Measurements from ENCODE around the gene ATXN10. TPM values are rescaled to one million over a fixed set of nuclear protein-coding genes. Genes with fewer than 3 reads are reported as not detected.
A peak's percentile ranks its signal among the peaks of the same experiment; 100 is the strongest.

ATXN10 gene
- total and polyA plus RNA-seq, 2 of the 13 experiments (the other 11 are each of a cell fraction or from before 2014, with no cell fraction given), result 60.1 to 194 TPM

DNA sequence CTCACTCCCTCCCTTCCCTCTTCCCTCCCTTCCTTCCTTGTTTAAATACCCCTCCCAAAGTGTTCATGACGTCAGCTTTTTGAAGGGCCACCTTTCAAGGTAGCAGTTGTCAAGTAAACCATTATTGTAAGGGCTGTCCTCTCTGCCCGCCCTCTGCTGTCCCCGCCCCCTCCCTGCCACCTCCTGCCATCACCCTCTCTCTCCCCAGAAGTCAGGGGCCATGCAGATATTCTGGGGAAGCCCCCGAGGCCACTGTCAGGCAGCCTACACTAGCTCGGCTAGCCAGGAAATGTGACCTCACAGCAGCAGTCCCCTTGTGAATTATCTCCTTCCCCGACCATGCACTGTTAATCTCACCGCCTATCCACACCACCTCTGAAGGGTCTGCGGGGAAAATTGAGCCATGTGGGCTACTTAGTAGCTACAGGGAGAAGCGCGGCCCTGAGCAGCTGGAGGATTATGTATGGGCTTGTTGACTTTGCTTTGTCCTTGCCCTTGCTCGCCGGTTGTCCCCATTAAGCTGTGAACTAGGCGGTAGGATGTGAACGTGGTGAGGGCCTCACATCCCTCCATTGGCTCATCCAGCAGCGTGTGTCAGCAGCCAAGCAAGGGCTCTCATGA is 42.1 kb upstream of the ATXN10 start (continued):
- TF ChIP-seq ZNF652 (CRISPR knock-in tag; IDR thresholded peaks at IDR 0.05; ENCODE audit: borderline replicate concordance, low read depth) (no peak), POGZ (CRISPR knock-in tag; IDR thresholded peaks at IDR 0.05) (no peak), ZNF274 (CRISPR knock-in tag; IDR thresholded peaks at IDR 0.05) (no peak), SNAI1 (CRISPR knock-in tag; IDR thresholded peaks at IDR 0.05; ENCODE audit: borderline replicate concordance) (no peak), SATB2 (CRISPR knock-in tag; IDR thresholded peaks at IDR 0.05) (no peak), CHD2 (IDR thresholded peaks at IDR 0.05; ENCODE audit: low read depth, low read length) (no peak), HNF4A (CRISPR knock-in tag; IDR thresholded peaks at IDR 0.05) (peak; percentile 62; the same call in 1 of the 2 replicates), ZFP1 (CRISPR knock-in tag; IDR thresholded peaks at IDR 0.05) (no peak), MTA1 (CRISPR knock-in tag; IDR thresholded peaks at IDR 0.05; ENCODE audit: borderline replicate concordance) (peak; percentile 65; the same call in 1 of the 2 replicates), PCBP2 (optimal IDR thresholded peaks at IDR 0.05; ENCODE audit: low read depth, low read length, poor library complexity, severe bottlenecking) (no peak), AGO2 (optimal IDR thresholded peaks at IDR 0.05; ENCODE audit: low read depth, low read length) (no peak)
- TF ChIP-seq, protein P1, sequence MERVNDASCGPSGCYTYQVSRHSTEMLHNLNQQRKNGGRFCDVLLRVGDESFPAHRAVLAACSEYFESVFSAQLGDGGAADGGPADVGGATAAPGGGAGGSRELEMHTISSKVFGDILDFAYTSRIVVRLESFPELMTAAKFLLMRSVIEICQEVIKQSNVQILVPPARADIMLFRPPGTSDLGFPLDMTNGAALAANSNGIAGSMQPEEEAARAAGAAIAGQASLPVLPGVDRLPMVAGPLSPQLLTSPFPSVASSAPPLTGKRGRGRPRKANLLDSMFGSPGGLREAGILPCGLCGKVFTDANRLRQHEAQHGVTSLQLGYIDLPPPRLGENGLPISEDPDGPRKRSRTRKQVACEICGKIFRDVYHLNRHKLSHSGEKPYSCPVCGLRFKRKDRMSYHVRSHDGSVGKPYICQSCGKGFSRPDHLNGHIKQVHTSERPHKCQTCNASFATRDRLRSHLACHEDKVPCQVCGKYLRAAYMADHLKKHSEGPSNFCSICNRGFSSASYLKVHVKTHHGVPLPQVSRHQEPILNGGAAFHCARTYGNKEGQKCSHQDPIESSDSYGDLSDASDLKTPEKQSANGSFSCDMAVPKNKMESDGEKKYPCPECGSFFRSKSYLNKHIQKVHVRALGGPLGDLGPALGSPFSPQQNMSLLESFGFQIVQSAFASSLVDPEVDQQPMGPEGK (CRISPR knock-in tag; IDR thresholded peaks at IDR 0.05), result no peak
- TF ChIP-seq, protein P2, sequence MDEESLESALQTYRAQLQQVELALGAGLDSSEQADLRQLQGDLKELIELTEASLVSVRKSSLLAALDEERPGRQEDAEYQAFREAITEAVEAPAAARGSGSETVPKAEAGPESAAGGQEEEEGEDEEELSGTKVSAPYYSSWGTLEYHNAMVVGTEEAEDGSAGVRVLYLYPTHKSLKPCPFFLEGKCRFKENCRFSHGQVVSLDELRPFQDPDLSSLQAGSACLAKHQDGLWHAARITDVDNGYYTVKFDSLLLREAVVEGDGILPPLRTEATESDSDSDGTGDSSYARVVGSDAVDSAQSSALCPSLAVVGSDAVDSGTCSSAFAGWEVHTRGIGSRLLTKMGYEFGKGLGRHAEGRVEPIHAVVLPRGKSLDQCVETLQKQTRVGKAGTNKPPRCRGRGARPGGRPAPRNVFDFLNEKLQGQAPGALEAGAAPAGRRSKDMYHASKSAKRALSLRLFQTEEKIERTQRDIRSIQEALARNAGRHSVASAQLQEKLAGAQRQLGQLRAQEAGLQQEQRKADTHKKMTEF (CRISPR knock-in tag; IDR thresholded peaks at IDR 0.05), result peak; percentile 29; the same call in 1 of the 2 replicates
- TF ChIP-seq, protein P3, sequence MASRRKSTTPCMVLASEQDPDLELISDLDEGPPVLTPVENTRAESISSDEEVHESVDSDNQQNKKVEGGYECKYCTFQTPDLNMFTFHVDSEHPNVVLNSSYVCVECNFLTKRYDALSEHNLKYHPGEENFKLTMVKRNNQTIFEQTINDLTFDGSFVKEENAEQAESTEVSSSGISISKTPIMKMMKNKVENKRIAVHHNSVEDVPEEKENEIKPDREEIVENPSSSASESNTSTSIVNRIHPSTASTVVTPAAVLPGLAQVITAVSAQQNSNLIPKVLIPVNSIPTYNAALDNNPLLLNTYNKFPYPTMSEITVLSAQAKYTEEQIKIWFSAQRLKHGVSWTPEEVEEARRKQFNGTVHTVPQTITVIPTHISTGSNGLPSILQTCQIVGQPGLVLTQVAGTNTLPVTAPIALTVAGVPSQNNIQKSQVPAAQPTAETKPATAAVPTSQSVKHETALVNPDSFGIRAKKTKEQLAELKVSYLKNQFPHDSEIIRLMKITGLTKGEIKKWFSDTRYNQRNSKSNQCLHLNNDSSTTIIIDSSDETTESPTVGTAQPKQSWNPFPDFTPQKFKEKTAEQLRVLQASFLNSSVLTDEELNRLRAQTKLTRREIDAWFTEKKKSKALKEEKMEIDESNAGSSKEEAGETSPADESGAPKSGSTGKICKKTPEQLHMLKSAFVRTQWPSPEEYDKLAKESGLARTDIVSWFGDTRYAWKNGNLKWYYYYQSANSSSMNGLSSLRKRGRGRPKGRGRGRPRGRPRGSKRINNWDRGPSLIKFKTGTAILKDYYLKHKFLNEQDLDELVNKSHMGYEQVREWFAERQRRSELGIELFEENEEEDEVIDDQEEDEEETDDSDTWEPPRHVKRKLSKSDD (CRISPR knock-in tag; IDR thresholded peaks at IDR 0.05; ENCODE audit: low read depth), result 0 out of 2 replicates have a peak, but pooled peaks have one; percentile 34
- TF ChIP-seq, protein P4, sequence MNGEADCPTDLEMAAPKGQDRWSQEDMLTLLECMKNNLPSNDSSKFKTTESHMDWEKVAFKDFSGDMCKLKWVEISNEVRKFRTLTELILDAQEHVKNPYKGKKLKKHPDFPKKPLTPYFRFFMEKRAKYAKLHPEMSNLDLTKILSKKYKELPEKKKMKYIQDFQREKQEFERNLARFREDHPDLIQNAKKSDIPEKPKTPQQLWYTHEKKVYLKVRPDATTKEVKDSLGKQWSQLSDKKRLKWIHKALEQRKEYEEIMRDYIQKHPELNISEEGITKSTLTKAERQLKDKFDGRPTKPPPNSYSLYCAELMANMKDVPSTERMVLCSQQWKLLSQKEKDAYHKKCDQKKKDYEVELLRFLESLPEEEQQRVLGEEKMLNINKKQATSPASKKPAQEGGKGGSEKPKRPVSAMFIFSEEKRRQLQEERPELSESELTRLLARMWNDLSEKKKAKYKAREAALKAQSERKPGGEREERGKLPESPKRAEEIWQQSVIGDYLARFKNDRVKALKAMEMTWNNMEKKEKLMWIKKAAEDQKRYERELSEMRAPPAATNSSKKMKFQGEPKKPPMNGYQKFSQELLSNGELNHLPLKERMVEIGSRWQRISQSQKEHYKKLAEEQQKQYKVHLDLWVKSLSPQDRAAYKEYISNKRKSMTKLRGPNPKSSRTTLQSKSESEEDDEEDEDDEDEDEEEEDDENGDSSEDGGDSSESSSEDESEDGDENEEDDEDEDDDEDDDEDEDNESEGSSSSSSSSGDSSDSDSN (CRISPR knock-in tag; IDR thresholded peaks at IDR 0.05), result peak; percentile 71
- TF ChIP-seq, protein P5, sequence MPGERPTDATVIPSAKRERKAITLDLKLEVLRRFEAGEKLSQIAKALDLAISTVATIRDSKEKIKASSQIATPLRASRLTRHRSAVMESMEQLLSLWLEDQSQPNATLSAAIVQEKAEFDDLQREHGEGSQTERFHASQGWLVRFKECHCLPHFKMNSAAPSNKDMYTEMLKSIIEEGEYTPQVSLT (CRISPR knock-in tag; IDR thresholded peaks at IDR 0.05; ENCODE audit: borderline replicate concordance, low read depth), result no peak
- TF ChIP-seq, protein P6, sequence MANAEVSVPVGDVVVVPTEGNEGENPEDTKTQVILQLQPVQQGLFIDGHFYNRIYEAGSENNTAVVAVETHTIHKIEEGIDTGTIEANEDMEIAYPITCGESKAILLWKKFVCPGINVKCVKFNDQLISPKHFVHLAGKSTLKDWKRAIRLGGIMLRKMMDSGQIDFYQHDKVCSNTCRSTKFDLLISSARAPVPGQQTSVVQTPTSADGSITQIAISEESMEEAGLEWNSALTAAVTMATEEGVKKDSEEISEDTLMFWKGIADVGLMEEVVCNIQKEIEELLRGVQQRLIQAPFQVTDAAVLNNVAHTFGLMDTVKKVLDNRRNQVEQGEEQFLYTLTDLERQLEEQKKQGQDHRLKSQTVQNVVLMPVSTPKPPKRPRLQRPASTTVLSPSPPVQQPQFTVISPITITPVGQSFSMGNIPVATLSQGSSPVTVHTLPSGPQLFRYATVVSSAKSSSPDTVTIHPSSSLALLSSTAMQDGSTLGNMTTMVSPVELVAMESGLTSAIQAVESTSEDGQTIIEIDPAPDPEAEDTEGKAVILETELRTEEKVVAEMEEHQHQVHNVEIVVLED (CRISPR knock-in tag; IDR thresholded peaks at IDR 0.05; ENCODE audit: borderline replicate concordance), result 0 out of 2 replicates have a peak, but pooled peaks have one; percentile 27

Measured in HepG2 (cell line).